ENCODE results near the gene PKMYT1.
"Not testable (repeated sequence)": the region's sequence is repeated elsewhere in the genome, so short reads cannot be mapped to it uniquely, and the experiment has no call there.

The PKMYT1 gene

DNA sequence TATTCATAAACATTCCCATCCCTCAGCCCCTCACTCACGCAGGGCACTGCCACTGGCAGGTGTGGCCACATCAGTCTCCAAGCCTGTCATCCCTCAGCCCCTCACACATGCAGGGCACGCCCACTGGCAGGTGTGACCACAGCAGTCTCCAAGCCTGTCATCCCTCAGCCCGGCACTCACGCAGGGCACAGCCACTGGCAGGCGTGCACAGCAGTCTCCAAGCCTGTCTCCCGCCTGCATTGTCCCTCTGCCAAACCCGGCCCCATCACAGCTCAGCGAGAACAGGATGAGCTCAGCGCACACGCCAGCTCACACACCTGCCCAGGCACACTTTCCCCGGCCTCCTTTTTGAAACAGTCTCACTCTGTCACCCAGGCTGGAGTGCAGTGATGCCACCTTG lies 27.6 kb downstream of the PKMYT1 start:
- no peak overlapping the region for H3K4me3 ChIP-seq (ENCODE audit: low read depth, low read length)
- DNase-seq (ENCODE audit: low read depth), result no peak
- TF ChIP-seq, protein P1, sequence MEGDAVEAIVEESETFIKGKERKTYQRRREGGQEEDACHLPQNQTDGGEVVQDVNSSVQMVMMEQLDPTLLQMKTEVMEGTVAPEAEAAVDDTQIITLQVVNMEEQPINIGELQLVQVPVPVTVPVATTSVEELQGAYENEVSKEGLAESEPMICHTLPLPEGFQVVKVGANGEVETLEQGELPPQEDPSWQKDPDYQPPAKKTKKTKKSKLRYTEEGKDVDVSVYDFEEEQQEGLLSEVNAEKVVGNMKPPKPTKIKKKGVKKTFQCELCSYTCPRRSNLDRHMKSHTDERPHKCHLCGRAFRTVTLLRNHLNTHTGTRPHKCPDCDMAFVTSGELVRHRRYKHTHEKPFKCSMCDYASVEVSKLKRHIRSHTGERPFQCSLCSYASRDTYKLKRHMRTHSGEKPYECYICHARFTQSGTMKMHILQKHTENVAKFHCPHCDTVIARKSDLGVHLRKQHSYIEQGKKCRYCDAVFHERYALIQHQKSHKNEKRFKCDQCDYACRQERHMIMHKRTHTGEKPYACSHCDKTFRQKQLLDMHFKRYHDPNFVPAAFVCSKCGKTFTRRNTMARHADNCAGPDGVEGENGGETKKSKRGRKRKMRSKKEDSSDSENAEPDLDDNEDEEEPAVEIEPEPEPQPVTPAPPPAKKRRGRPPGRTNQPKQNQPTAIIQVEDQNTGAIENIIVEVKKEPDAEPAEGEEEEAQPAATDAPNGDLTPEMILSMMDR (IDR thresholded peaks at IDR 0.05; ENCODE audit: low read depth, low read length, missing control alignments), result no peak

DNA sequence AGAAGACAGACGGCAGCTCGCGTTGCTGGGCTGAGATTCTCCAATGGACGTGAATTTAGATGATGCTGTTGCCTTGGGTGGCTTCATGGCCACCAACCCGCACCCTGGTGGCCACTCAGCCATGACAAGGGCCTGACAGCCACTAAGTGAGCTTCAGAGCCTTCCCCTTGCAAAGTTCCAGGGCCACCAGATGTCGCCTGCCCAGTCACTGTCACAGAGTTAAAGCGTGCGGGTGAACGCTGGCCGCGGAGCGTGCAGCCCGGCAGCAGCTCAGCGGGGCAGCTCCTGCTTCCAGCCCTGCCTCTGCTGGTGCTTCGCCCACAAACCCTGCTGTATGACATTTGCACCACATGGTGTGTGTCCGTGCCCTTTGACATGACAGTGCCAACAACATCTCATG lies 29.5 kb downstream of the PKMYT1 start:
- no peak overlapping the region for H3K4me3 ChIP-seq (ENCODE audit: low read depth, low read length)
- TF ChIP-seq, protein P1 (IDR thresholded peaks at IDR 0.05; ENCODE audit: low read depth, low read length, missing control alignments), result no peak
- DNase-seq (ENCODE audit: low read depth), result no peak

DNA sequence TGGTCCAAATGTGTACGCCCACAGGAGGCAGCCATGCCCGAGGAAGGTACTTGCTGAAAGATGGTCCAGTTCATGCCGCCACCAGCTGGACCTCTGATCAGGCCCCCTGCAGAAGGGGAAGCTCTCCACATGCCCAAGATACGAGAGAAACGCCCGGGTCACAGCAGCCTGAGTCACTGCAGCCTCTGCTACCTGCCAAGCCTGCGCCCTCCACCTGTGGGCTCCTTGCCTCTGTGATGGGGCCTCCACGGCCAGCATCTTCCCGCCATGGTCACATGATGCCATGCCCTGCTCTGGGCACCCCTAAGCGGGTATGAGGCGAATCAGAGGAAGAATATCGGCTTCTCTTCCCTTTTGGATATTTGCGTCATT lies 29.9 kb downstream of the PKMYT1 start:
- no peak overlapping the region for H3K4me3 ChIP-seq (ENCODE audit: low read depth, low read length)
- TF ChIP-seq, protein P1 (IDR thresholded peaks at IDR 0.05; ENCODE audit: low read depth, low read length, missing control alignments), result no peak
- DNase-seq (ENCODE audit: low read depth), result no peak

DNA sequence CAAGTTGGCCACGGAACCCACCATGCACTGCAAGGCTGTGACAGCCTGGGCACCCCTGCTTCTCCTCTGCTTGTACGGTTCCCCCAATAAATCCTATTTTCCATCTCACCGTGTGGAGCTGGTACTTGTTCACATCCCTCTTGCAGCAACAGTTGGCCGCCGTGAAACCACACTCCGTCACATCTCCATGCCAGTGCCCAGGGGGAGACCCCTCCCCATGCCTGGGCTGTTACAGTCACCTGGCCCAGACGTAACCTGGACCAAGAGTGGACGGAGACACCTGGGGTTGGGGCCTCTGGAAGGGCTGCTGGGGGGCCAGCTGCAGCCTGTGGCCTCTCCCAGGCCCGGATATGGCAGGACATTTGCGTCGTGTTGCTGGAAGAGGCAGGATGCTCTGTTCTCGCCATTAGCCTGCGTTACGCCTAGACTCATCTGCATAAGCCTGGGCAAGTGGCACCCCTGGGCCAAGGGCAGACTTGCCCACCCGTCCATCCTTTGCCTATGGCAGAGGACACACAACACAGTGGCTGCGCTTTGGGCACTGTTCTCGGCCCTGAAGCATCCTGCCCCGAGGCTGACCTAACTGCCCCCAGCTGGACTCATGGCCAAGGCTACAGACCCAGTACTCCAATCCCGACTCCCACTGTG lies 30.4 kb downstream of the PKMYT1 start:
- TF ChIP-seq, protein P1 (IDR thresholded peaks at IDR 0.05; ENCODE audit: low read depth, low read length, missing control alignments), result no peak
- no peak for DNase-seq (ENCODE audit: low read depth)
- no peak overlapping the region for H3K4me3 ChIP-seq (ENCODE audit: low read depth, low read length)

DNA sequence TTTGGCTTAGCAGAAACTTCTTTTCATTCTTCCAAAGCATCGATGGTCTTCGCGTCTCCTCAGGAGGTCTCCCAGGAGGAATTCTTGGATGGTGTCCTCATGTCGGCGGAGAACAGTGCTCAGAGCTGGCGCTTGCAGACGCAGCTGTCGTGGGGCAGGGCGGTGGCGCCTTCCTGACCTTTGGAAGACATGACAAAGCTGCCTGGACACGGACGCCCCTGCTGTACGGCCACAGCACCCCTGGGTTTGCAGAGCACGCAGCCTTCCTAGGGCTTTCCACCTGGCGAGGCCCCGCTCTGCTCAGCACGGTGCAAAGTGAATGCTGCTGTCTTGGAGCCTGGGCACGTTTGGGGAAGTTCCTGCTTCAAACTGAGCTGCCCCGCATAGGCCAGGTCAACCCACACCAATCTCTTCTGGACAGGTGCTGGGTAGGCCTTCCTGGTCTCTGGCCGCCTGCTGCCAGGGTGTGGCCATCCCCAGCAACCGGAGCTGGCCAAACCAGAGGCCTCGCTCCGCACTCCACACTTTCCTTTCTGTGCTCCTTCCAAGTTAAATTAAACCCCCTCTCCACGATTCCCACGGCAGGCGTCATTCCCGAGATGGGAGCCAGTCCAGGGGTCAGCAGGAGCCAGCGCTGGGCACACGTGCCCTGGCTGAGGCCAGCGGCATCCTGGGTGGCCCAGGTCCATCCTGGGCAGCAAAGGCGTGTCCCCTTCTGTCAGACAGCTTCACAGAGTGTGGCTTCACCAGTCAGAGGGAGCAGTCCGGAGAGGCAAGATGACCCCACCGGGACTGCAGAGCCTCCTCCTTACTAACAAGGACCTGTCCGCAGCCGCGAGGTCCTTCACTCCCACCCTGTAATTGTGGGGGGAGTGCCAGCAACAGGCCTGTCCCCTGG lies 31.2 kb downstream of the PKMYT1 start:
- no peak for DNase-seq (ENCODE audit: low read depth)
- TF ChIP-seq, protein P1 (IDR thresholded peaks at IDR 0.05; ENCODE audit: low read depth, low read length, missing control alignments), result no peak
- H3K4me3 ChIP-seq (ENCODE audit: low read depth, low read length), result no peak overlapping the region

DNA sequence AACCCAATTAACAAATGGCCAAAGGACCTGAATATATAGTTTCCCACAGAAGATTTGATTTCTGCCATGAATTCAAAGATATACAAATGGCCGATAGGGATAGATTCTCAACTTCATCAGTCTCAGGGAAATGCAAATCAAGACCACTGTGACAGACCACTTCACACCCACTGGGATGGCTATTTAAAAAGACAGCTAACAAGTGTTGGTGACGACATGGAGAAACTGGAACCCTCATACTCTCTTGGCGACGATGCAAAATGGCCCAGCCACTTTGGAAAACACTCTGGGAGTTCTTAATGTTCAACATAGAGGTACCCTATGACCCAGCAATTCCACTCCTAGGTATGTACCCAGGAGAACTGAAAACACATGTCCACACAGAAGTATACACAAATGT lies 33.6 kb downstream of the PKMYT1 start:
- no peak for DNase-seq (ENCODE audit: low read depth)
- H3K4me3 ChIP-seq (ENCODE audit: low read depth, low read length), result no peak overlapping the region
- TF ChIP-seq, protein P1 (IDR thresholded peaks at IDR 0.05; ENCODE audit: low read depth, low read length, missing control alignments), result no peak

DNA sequence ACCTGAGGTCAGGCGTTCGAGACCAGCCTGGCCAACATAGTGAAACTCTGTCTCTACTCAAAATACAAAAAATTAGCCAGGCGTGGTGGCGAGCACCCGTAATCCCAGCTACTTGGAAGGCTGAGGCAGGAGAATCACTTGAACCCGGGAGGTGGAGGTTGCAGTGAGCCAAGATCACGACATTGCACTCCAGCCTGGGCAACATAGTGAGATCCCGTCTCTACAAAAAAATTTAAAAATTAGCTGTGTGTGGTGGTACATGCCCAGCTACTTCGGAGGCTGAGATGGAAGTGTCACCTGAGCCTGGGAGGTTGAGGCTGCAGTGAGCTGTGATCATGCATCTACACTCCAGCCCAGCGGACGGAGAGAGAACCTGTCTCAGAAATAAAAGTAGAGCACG lies 36.5 kb downstream of the PKMYT1 start:
- not testable (repeated sequence) for H3K4me3 ChIP-seq (ENCODE audit: low read depth, low read length); DNase-seq (ENCODE audit: low read depth)

Measured in GM12864 (cell line).